OCI-LY7 (cell line): Measurements from ENCODE around the gene NME5. TPM values are rescaled to one million over a fixed set of nuclear protein-coding genes. Genes with fewer than 3 reads are reported as not detected.

Source experiments
- BruUV-seq: library from RNA; stranded (reverse); fragments of 400-500 nt; replicated peaks from 2 replicates; lab custom pipeline; 2021; lab: Mats Ljungman, UMichigan
- CTCF ChIA-PET: fragments of 300-600 bp; sonication (Branson Sonifier 250); formaldehyde crosslinking; loops from one replicate; lab custom pipeline; 2022; ENCODE audit warnings: antibody characterized with exemption; ENCODE audit not compliant: unreplicated experiment; lab: Charles Lee
- POLR2A ChIA-PET: fragments of 300-600 bp; sonication (Branson Sonifier 250); formaldehyde crosslinking; loops from one replicate; lab custom pipeline; 2022; ENCODE audit warnings: antibody characterized with exemption; lab: Charles Lee
- DNase-seq: peaks from one replicate; pipeline ENCODE4 v3.0.0-alpha.2; 2015; ENCODE audit warnings: low spot score
- H2AFZ ChIP-seq: fragments of 200-600 bp; sonication (generic), shearing (Covaris generic); 2 replicates; pipeline ENCODE4 v1.6.1; 2014; ENCODE audit warnings: mild to moderate bottlenecking, antibody characterized with exemption, low read length, moderate library complexity
- H3K27ac ChIP-seq: fragments of 200-600 bp; sonication (generic); 2 replicates; pipeline ENCODE4 v1.5.1; 2014; ENCODE audit warnings: mixed run types, low read depth, mild to moderate bottlenecking, moderate library complexity, low read length, inconsistent platforms; ENCODE audit not compliant: poor library complexity, severe bottlenecking
- H3K36me3 ChIP-seq: fragments of 200-600 bp; sonication (generic); 2 replicates; pipeline ENCODE4 v1.6.1; 2014; ENCODE audit warnings: mild to moderate bottlenecking, antibody characterized with exemption, low read length, moderate library complexity, mixed read lengths; ENCODE audit not compliant: insufficient read depth
- H3K4me1 ChIP-seq: fragments of 200-600 bp; sonication (generic); 2 replicates; pipeline ENCODE4 v1.5.1; 2014; ENCODE audit warnings: mild to moderate bottlenecking, low read length; ENCODE audit not compliant: insufficient read depth, poor library complexity, severe bottlenecking
- H3K4me2 ChIP-seq: fragments of 200-600 bp; sonication (generic); 2 replicates; pipeline ENCODE4 v1.6.1; 2014; ENCODE audit warnings: mild to moderate bottlenecking, low read length
- H3K4me3 ChIP-seq: fragments of 200-600 bp; sonication (generic); 2 replicates; pipeline ENCODE4 v1.5.1; 2014; ENCODE audit warnings: mild to moderate bottlenecking, low read depth, low read length; ENCODE audit not compliant: poor library complexity, severe bottlenecking
- H3K79me2 ChIP-seq: fragments of 200-600 bp; sonication (generic); 2 replicates; pipeline ENCODE4 v1.6.1; 2016; ENCODE audit warnings: low read depth, mild to moderate bottlenecking, low read length, moderate library complexity, mixed read lengths; ENCODE audit not compliant: insufficient read depth
- H3K9me2 ChIP-seq: fragments of 200-600 bp; sonication (generic); 2 replicates; pipeline ENCODE4 v1.6.1; 2016; ENCODE audit warnings: mild to moderate bottlenecking, low read length, mixed read lengths; ENCODE audit not compliant: insufficient read depth
- H3K9me3 ChIP-seq: fragments of 200-600 bp; sonication (generic); 2 replicates; pipeline ENCODE4 v1.6.1; 2014; ENCODE audit warnings: mild to moderate bottlenecking, mixed run types, low read length, mixed read lengths
- H4K20me1 ChIP-seq: fragments of 200-600 bp; sonication (generic); 2 replicates; pipeline ENCODE4 v1.6.1; 2014; ENCODE audit warnings: mild to moderate bottlenecking, antibody characterized with exemption, low read length, moderate library complexity, mixed read lengths; ENCODE audit not compliant: insufficient read depth
- EZH2phosphoT487 ChIP-seq: fragments of 200-600 bp; sonication (generic); IDR thresholded peaks from 2 replicates; pipeline ENCODE4 v1.6.1; 2018; ENCODE audit warnings: low read depth, borderline replicate concordance, mild to moderate bottlenecking, mixed run types, antibody characterized with exemption, low read length, moderate library complexity, mixed read lengths
- intact Hi-C: fragments of 100-400 bp; cut with micrococcal nuclease; formaldehyde crosslinking; loops from one replicate; pipeline ENCODE4 v1.10.0; 2022; ENCODE audit not compliant: unreplicated experiment
- total RNA-seq, 2 experiments: library from RNA; depleted of rRNA in 1 of 2; stranded (reverse); fragments of >200 nt in 1 of 2; shearing (Covaris generic) in 1 of 2; gene quantifications; 2 replicates each; pipeline ENCODE4 v1.2.3, GENCODE V29; 2014 to 2022
- TF ChIP-seq, protein P1 (sequence below): fragments of 200-600 bp; sonication (generic); conservative IDR thresholded peaks from 2 replicates; pipeline ENCODE4 v1.5.1; 2014; ENCODE audit warnings: mild to moderate bottlenecking, antibody characterized with exemption, low read length, moderate library complexity, mixed read lengths

NME5 gene
- total RNA-seq, 2 experiments from 2014 or later: not detected

DNA sequence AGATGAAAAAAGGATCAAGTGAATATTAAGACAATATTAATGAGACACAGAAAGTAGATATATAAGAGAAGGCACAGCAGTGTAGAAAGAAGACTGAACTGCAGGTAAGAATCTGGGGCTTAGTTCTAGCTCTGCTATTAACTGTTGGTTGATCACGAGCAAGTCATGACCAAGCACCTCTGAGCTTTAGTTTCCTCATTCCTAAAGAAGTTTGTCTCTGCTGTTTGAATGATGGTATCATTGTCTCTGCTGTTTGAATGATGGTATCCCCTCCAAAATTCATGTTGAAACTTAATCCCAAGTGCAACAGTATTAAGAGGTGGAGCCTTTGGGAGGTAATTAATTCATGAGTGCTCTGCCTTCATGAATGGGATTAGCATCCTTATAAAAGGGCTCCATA is 2.5 kb upstream of the NME5 start:
- Histone ChIP-seq H3K27ac (no peak overlapping the region), H3K9me2 (no peaks in the 10 kb centered on the region), H3K4me1 (no peaks in the 10 kb centered on the region), H3K4me2 (no peak overlapping the region), H3K9me3 (no peaks in the 10 kb centered on the region), H3K4me3 (no peak overlapping the region), H3K79me2 (no peaks in the 10 kb centered on the region), H2AFZ (no peak overlapping the region), H3K36me3 (no peaks in the 10 kb centered on the region), H4K20me1 (no peaks in the 10 kb centered on the region)
- ChIA-PET POLR2A (interaction anchor here (0.6 to 0.7 kb wide), 2 partner anchors 24 to 43 kb away, joined by 3 to 5 read pairs; no protein-coding TSS in a partner anchor), CTCF (no interaction called here)
- no TSS peak for BruUV-seq
- no peak for DNase-seq
- intact Hi-C loops: no loop called here
- TF ChIP-seq, protein P1, sequence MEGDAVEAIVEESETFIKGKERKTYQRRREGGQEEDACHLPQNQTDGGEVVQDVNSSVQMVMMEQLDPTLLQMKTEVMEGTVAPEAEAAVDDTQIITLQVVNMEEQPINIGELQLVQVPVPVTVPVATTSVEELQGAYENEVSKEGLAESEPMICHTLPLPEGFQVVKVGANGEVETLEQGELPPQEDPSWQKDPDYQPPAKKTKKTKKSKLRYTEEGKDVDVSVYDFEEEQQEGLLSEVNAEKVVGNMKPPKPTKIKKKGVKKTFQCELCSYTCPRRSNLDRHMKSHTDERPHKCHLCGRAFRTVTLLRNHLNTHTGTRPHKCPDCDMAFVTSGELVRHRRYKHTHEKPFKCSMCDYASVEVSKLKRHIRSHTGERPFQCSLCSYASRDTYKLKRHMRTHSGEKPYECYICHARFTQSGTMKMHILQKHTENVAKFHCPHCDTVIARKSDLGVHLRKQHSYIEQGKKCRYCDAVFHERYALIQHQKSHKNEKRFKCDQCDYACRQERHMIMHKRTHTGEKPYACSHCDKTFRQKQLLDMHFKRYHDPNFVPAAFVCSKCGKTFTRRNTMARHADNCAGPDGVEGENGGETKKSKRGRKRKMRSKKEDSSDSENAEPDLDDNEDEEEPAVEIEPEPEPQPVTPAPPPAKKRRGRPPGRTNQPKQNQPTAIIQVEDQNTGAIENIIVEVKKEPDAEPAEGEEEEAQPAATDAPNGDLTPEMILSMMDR: no peak
- no peak for TF ChIP-seq EZH2phosphoT487

DNA sequence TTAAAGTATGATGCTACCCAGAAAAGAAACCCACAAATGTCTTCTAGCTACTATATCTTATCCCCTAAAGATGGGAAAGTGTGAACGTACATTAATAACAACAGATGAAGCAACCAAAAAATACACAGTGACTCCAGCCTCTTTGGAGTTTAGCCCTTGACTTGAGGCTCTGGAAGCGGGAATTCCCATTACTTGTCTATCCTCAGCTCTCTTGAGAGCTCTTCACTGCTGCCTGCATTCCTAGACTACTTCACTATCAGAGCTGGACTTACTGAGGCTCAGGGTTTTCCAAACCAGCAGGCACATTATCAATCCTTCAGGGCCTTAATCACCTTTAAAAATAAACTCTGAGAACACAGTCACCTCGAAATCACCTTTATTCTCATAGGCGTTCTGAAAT is 1.0 kb upstream of the NME5 start:
- H4K20me1 ChIP-seq: no peaks in the 10 kb centered on the region
- POLR2A ChIA-PET: interaction anchor here (0.6 to 1.0 kb wide), 3 partner anchors 11 to 155 kb away, joined by 3 to 4 read pairs (median 3); no protein-coding TSS in a partner anchor
- no peak overlapping the region for H3K27ac ChIP-seq
- TF ChIP-seq EZH2phosphoT487: no peak
- TF ChIP-seq, protein P1: no peak
- H3K4me1 ChIP-seq: no peaks in the 10 kb centered on the region
- H3K9me3 ChIP-seq: no peaks in the 10 kb centered on the region
- no peaks in the 10 kb centered on the region for H3K36me3 ChIP-seq
- no peak for DNase-seq
- intact Hi-C loops: no loop called here
- CTCF ChIA-PET: no interaction called here
- H3K4me3 ChIP-seq: no peak overlapping the region
- H2AFZ ChIP-seq: no peak overlapping the region
- H3K4me2 ChIP-seq: no peak overlapping the region
- no TSS peak for BruUV-seq
- no peaks in the 10 kb centered on the region for H3K79me2 ChIP-seq
- H3K9me2 ChIP-seq: no peaks in the 10 kb centered on the region

DNA sequence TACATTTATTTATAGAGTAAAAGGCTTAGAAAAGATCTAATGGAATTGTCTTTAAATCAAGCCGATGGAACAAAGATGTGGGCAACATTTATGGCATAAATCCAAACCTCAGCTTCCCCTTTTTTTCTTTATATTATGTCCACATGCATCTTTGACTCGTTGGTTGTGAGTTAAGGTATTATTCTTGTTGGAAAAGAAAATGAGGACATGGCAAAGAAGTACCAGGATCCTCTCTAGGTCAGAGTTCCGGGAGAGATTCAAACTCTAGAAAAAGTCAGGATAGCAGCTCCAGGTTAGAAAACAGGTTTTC is 508 bp upstream of the NME5 start:
- no peak overlapping the region for H2AFZ ChIP-seq
- no peak for TF ChIP-seq EZH2phosphoT487
- TF ChIP-seq, protein P1: no peak
- DNase-seq: no peak
- H3K4me2 ChIP-seq: no peak overlapping the region
- H3K36me3 ChIP-seq: no peaks in the 10 kb centered on the region
- H3K79me2 ChIP-seq: no peaks in the 10 kb centered on the region
- no TSS peak for BruUV-seq
- intact Hi-C loops: no loop called here
- no peaks in the 10 kb centered on the region for H3K9me2 ChIP-seq
- CTCF ChIA-PET: no interaction called here
- no peak overlapping the region for H3K4me3 ChIP-seq
- H3K4me1 ChIP-seq: no peaks in the 10 kb centered on the region
- POLR2A ChIA-PET: interaction anchor here (0.6 to 1.0 kb wide), 3 partner anchors 10 to 155 kb away, joined by 3 read pairs; no protein-coding TSS in a partner anchor
- no peaks in the 10 kb centered on the region for H4K20me1 ChIP-seq
- no peak overlapping the region for H3K27ac ChIP-seq
- no peaks in the 10 kb centered on the region for H3K9me3 ChIP-seq
